ENCODE results near the gene SLC19A3. TPM values are rescaled to one million over a fixed set of nuclear protein-coding genes. Genes with fewer than 3 reads are reported as not detected.
A peak's percentile ranks its signal among the peaks of the same experiment; 100 is the strongest.

Gene SLC19A3
- polyA plus RNA-seq (2013, experiment 1 of 2) = 0.06 TPM
- polyA plus RNA-seq (2013, experiment 2 of 2) = 0.03 TPM

- Histone ChIP-seq H3K27ac (ENCODE audit: low read length, poor library complexity, severe bottlenecking) (no peak within 1 kb of the TSS), H4K8ac (ENCODE audit: low read length) (peak within 1 kb of the TSS; percentile 49), H3K27me3 (ENCODE audit: control insufficient read depth in 1 of 2, insufficient read depth in 1 of 2, low read length in 2 of 2) (peaks cover 0 to 3% of the 10 kb centered on the region in 2 experiments), H4K91ac (ENCODE audit: low read length) (no peak within 1 kb of the TSS), H3K36me3 (ENCODE audit: control insufficient read depth in 1 of 2, insufficient read depth in 2 of 2, low read depth in 1 of 2, low read length in 2 of 2) (no peaks in the 10 kb centered on the region), H3K79me1 (replicated peaks; ENCODE audit: low read length, poor library complexity, severe bottlenecking) (no peaks in the 10 kb centered on the region), H2BK5ac (ENCODE audit: low read depth, low read length, poor library complexity, severe bottlenecking) (no peak within 1 kb of the TSS), H2AFZ (ENCODE audit: low read depth, low read length) (no peak within 1 kb of the TSS), H3K18ac (ENCODE audit: low read depth in 1 of 2, low read length in 2 of 2) (no peak within 1 kb of the TSS), H2AK5ac (ENCODE audit: low read length, severe bottlenecking) (no peak within 1 kb of the TSS), H3K4me1 (ENCODE audit: control insufficient read depth, insufficient read depth, low read depth, low read length) (peaks cover 7% of the 10 kb centered on the region), H2BK15ac (ENCODE audit: low read depth, poor library complexity, severe bottlenecking) (no peak within 1 kb of the TSS), H3K14ac (ENCODE audit: low read length in 2 of 2) (no peak within 1 kb of the TSS), H3K4me2 (ENCODE audit: low read length, poor library complexity, severe bottlenecking) (peak within 1 kb of the TSS; percentile 90), H3K23ac (ENCODE audit: low read length in 2 of 2) (no peak within 1 kb of the TSS), H3K4me3 (ENCODE audit: insufficient read depth in 1 of 2, low read depth in 1 of 2, low read length in 2 of 2) (peak within 1 kb of the TSS; percentile 57 to 81), H2BK12ac (ENCODE audit: low read length in 2 of 2) (no peak within 1 kb of the TSS), H3K9ac (ENCODE audit: low read length) (peak within 1 kb of the TSS; percentile 88), H2BK120ac (ENCODE audit: low read depth, low read length) (no peak within 1 kb of the TSS), H3K4ac (ENCODE audit: low read depth in 1 of 2, low read length in 2 of 2) (no peak within 1 kb of the TSS), H3K9me3 (ENCODE audit: control insufficient read depth, low read length) (no peaks in the 10 kb centered on the region)
- DNase-seq = peak; percentile 73
- 4% methylated on average over 34 of the region's 35 CpGs for WGBS
These were observed at the start of gene SLC19A3 for GRCh38 chr2:227717687-227718567. TSS of gene SLC19A3 (minus strand) at chr2:227718028. CDS start at chr2:227702318, 15,710 bp downstream.

- H4K8ac ChIP-seq (ENCODE audit: low read length) = no peak overlapping the region
- no peak overlapping the region for H3K18ac ChIP-seq (ENCODE audit: low read depth in 1 of 2, low read length in 2 of 2)
- H2AK5ac ChIP-seq (ENCODE audit: low read length, severe bottlenecking) = peak overlapping the region; percentile 20
- no peak overlapping the region for H2BK12ac ChIP-seq (ENCODE audit: low read length in 2 of 2)
- no peak overlapping the region for H4K91ac ChIP-seq (ENCODE audit: low read length)
- no peak overlapping the region for H2BK120ac ChIP-seq (ENCODE audit: low read depth, low read length)
- H3K27me3 ChIP-seq (ENCODE audit: control insufficient read depth in 1 of 2, insufficient read depth in 1 of 2, low read length in 2 of 2) = no peaks in the 10 kb centered on the region
- H3K9me3 ChIP-seq (ENCODE audit: control insufficient read depth, low read length) = no peaks in the 10 kb centered on the region
- 33% methylated on average over 11 of the region's 11 CpGs for WGBS
- H3K4me2 ChIP-seq (ENCODE audit: low read length, poor library complexity, severe bottlenecking) = no peak overlapping the region
- H3K14ac ChIP-seq (ENCODE audit: low read length in 2 of 2) = no peak overlapping the region
- H2BK5ac ChIP-seq (ENCODE audit: low read depth, low read length, poor library complexity, severe bottlenecking) = no peak overlapping the region
- no peaks in the 10 kb centered on the region for H3K79me1 ChIP-seq (replicated peaks; ENCODE audit: low read length, poor library complexity, severe bottlenecking)
- DNase-seq = peak; percentile 73
- H3K4ac ChIP-seq (ENCODE audit: low read depth in 1 of 2, low read length in 2 of 2) = no peak overlapping the region
- H3K4me3 ChIP-seq (ENCODE audit: insufficient read depth in 1 of 2, low read depth in 1 of 2, low read length in 2 of 2) = no peak overlapping the region
- H3K23ac ChIP-seq (ENCODE audit: low read length in 2 of 2) = no peak overlapping the region
- H2BK15ac ChIP-seq (ENCODE audit: low read depth, poor library complexity, severe bottlenecking) = no peak overlapping the region
- peaks cover 9% of the 10 kb centered on the region for H3K4me1 ChIP-seq (ENCODE audit: control insufficient read depth, insufficient read depth, low read depth, low read length)
- H3K9ac ChIP-seq (ENCODE audit: low read length) = peak overlapping the region; percentile 26
- peak overlapping the region; percentile 67 for H3K27ac ChIP-seq (ENCODE audit: low read length, poor library complexity, severe bottlenecking)
- no peak overlapping the region for H2AFZ ChIP-seq (ENCODE audit: low read depth, low read length)
- H3K36me3 ChIP-seq (ENCODE audit: control insufficient read depth in 1 of 2, insufficient read depth in 2 of 2, low read depth in 1 of 2, low read length in 2 of 2) = no peaks in the 10 kb centered on the region
These were observed 48.6 kb upstream of the SLC19A3 start for GRCh38 chr2:227766373-227766883.

- Histone ChIP-seq H3K27me3 (ENCODE audit: control insufficient read depth in 1 of 2, insufficient read depth in 1 of 2, low read length in 2 of 2) (no peaks in the 10 kb centered on the region), H3K4ac (ENCODE audit: low read depth in 1 of 2, low read length in 2 of 2) (no peak overlapping the region), H3K23ac (ENCODE audit: low read length in 2 of 2) (no peak overlapping the region), H2BK12ac (ENCODE audit: low read length in 2 of 2) (no peak overlapping the region), H3K18ac (ENCODE audit: low read depth in 1 of 2, low read length in 2 of 2) (no peak overlapping the region), H2BK5ac (ENCODE audit: low read depth, low read length, poor library complexity, severe bottlenecking) (no peak overlapping the region), H3K4me2 (ENCODE audit: low read length, poor library complexity, severe bottlenecking) (no peak overlapping the region), H2BK15ac (ENCODE audit: low read depth, poor library complexity, severe bottlenecking) (no peak overlapping the region), H3K9ac (ENCODE audit: low read length) (peak overlapping the region; percentile 26), H2AFZ (ENCODE audit: low read depth, low read length) (no peak overlapping the region), H4K91ac (ENCODE audit: low read length) (no peak overlapping the region), H2BK120ac (ENCODE audit: low read depth, low read length) (no peak overlapping the region), H3K79me1 (replicated peaks; ENCODE audit: low read length, poor library complexity, severe bottlenecking) (no peaks in the 10 kb centered on the region), H3K4me3 (ENCODE audit: insufficient read depth in 1 of 2, low read depth in 1 of 2, low read length in 2 of 2) (no peak overlapping the region), H3K36me3 (ENCODE audit: control insufficient read depth in 1 of 2, insufficient read depth in 2 of 2, low read depth in 1 of 2, low read length in 2 of 2) (no peaks in the 10 kb centered on the region), H3K27ac (ENCODE audit: low read length, poor library complexity, severe bottlenecking) (peak overlapping the region; percentile 67), H4K8ac (ENCODE audit: low read length) (no peak overlapping the region), H3K4me1 (ENCODE audit: control insufficient read depth, insufficient read depth, low read depth, low read length) (peaks cover 12% of the 10 kb centered on the region), H3K9me3 (ENCODE audit: control insufficient read depth, low read length) (no peaks in the 10 kb centered on the region), H2AK5ac (ENCODE audit: low read length, severe bottlenecking) (no peak overlapping the region), H3K14ac (ENCODE audit: low read length in 2 of 2) (no peak overlapping the region)
- no peak for DNase-seq
- WGBS = 65% methylated on average over 3 of the region's 4 CpGs
These were observed 48.1 kb upstream of the SLC19A3 start for GRCh38 chr2:227765788-227766372.

Measured in mesenchymal stem cell (in vitro differentiated cells and primary cell).